Measurements from ENCODE around the gene ENAH. TPM values are rescaled to one million over a fixed set of nuclear protein-coding genes. Genes with fewer than 3 reads are reported as not detected.

The ENAH gene
- total and polyA plus RNA-seq, 9 of the 15 experiments (the other 6 are each of a cell fraction or from before 2014, with no cell fraction given) = 0.03 to 1.2 (median 0.15) TPM

GRCh38 chr1:225670806-225671733 is 18.1 kb upstream of the ENAH start:
- Histone ChIP-seq H3K4me3 (no peak overlapping the region), H3K9me1 (ENCODE audit: control insufficient read depth, insufficient read depth, low read length) (no peaks in the 10 kb centered on the region), H2AFZ (ENCODE audit: low read depth, low read length) (no peak overlapping the region), H3K27me3 (ENCODE audit: control insufficient read depth in 2 of 2, insufficient read depth in 2 of 2, low read length in 2 of 2) (peaks cover 27 to 41% of the 10 kb centered on the region in 2 experiments; a peak in 4 of 5 replicates), H3K27ac (ENCODE audit: extremely low read depth, low read depth, low read length) (no peak overlapping the region), H3K36me3 (ENCODE audit: control insufficient read depth, insufficient read depth, low read length) (no peaks in the 10 kb centered on the region), H3K4me2 (ENCODE audit: insufficient read depth, low read length) (no peak overlapping the region), H3K9me3 (replicated peaks; ENCODE audit: control insufficient read depth, insufficient read depth, low read depth, low read length) (no peaks in the 10 kb centered on the region), H4K20me1 (replicated peaks; ENCODE audit: control insufficient read depth, insufficient read depth, low read length) (no peaks in the 10 kb centered on the region), H3K9ac (ENCODE audit: insufficient read depth in 1 of 2, low read depth in 2 of 2, low read length in 2 of 2) (no peak overlapping the region), H3K79me2 (ENCODE audit: control insufficient read depth, insufficient read depth, low read length) (no peaks in the 10 kb centered on the region), H3K4me1 (replicated peaks in 1 of 2; ENCODE audit: control insufficient read depth in 2 of 2, insufficient read depth in 2 of 2, low read length in 2 of 2) (no peaks in the 10 kb centered on the region; a peak in 1 of 5 replicates)
- DNase-seq (ENCODE audit: extremely low read depth in 1 of 4, low spot score in 3 of 4) (no peak), FAIRE-seq (no peak), ATAC-seq (no peak)
- TF ChIP-seq ZNF561 (CRISPR knock-in tag; conservative IDR thresholded peaks at IDR 0.05) (no peak), ZNF75A (CRISPR knock-in tag; IDR thresholded peaks at IDR 0.05) (no peak), CHD2 (IDR thresholded peaks at IDR 0.05; ENCODE audit: low read depth, low read length) (no peak), STAT5B (CRISPR knock-in tag; IDR thresholded peaks at IDR 0.05) (no peak), PKNOX1 (IDR thresholded peaks at IDR 0.05) (no peak), ARID3B (CRISPR knock-in tag; IDR thresholded peaks at IDR 0.05; ENCODE audit: borderline replicate concordance) (no peak), MAFG (tag; conservative IDR thresholded peaks at IDR 0.05) (no peak), HDAC6 (IDR thresholded peaks at IDR 0.05; ENCODE audit: low read depth, low read length) (no peak), IRF9 (tag; IDR thresholded peaks at IDR 0.05) (no peak), ETV1 (tag; conservative IDR thresholded peaks at IDR 0.05; ENCODE audit: low read depth) (no peak), ZBTB49 (CRISPR knock-in tag; IDR thresholded peaks at IDR 0.05; ENCODE audit: borderline replicate concordance) (no peak), HBP1 (CRISPR knock-in tag; IDR thresholded peaks at IDR 0.05) (no peak)
- ChIA-PET POLR2A (interaction anchor here (0.9 to 1.0 kb wide), 3 partner anchors 11 to 47 kb away, joined by 3 to 5 read pairs (median 4); no protein-coding TSS in a partner anchor), CTCF (ENCODE audit: low intra/inter-chr PET ratio) (no interaction called here)
- intact Hi-C loops (cut with micrococcal nuclease) (no loop called here), in situ Hi-C loops (cut with MboI) (no loop called here)
- WGBS (ENCODE audit: insufficient coverage, low coverage, missing lambda C conversion rate) = 0% methylated on average over 4 of the region's 4 CpGs
- no TSS peak for BruUV-seq (replicated peaks)
